Fibroblast of pulmonary artery (primary cell): ENCODE measurements around the gene PAX5.

ENCODE experiments used
- DNase-seq: peaks from one replicate; pipeline ENCODE4 v3.0.0-alpha.2; 2010; ENCODE audit warnings: low read depth
- H3K4me3 ChIP-seq: replicated peaks from 2 replicates; pipeline ENCODE4 v1.5.1; 2011; ENCODE audit warnings: low read depth, mild to moderate bottlenecking, control low read depth, low read length, moderate library complexity
- CTCF ChIP-seq: IDR thresholded peaks from 2 replicates; pipeline ENCODE4 v1.5.1; 2011; ENCODE audit warnings: mild to moderate bottlenecking, control low read depth, low read length, inconsistent platforms; ENCODE audit errors: missing control alignments

PAX5 gene

DNA sequence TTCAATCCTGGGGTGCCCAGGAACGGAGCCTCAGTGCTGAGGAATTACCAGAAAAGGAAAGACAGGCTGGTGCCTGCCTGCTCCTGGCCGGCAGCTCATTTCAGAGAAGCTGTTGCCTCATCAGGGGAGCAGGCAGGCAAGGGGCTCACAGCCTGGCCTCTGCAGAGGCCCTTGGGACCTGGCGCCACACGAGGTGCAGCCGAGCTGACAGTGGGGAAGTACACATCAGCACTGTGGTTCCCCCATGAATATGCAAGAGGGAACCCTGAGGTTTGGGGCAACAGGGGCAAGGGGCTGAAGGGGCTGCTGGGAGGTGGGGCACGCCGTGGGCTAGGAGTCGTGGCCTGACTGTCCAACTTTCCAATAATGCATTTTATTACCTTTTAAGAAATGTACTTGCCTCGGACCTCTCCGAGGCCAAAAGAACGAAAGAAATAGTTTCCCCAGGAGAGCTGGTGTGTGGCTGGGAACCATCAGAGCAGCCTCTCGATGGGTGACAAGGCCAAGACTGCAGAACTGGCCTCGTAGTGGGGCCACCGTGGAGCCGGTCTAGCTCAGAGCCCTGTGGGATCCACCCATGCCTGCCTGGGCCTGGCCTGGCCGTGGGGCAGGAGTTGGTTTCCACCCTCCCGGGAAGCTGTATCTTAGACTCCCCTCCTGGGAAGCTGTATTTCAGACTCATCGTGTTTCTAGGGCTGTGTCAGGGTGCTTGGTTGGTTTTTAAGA is 198.6 kb downstream of the PAX5 start:
- TF ChIP-seq CTCF, result no peak
- DNase-seq, result no peak
- no peak overlapping the region for H3K4me3 ChIP-seq

DNA sequence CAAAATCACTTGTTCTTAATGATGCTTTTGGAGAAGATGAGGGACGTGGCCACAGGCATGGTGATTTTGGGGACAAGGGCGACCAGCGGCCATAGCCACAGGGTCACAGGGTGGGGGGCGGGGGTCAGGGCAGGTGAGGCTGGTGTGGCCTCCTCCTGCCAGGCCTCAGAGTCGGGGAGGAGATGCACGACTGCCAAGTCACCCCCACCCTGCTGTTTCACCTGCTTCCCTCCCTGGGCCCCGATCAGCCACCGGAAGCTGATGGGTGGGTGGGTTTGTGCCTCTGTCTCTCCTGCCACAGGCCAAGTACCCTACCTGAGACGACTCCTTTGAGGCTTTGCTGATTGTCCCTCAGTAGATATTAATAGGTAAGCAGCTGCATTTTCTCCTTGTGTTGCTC is 199.3 kb downstream of the PAX5 start:
- DNase-seq, result no peak
- no peak for TF ChIP-seq CTCF
- H3K4me3 ChIP-seq, result no peak overlapping the region

DNA sequence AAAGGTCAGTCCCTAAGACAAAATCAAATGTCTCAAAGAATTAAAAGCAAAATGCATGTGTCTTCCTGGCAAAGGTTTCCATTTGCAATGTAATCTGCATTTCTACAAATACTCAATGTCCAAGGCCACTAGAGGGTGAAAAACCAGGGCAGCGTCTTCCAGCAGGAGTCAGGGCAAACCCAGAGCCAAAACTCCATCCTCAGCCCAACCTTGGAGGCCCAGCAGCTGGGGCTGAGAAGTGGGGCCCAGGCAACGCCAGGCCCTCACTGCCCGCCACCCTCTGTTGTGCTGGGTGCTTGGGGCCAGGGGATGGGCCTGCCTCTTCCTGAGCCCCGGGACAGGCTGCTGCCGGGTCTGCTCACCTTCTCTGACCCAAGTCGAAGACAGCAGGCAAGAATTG is 200.1 kb downstream of the PAX5 start:
- H3K4me3 ChIP-seq, result no peak overlapping the region

GRCh38 chr9:36832164-36832795 is 201.8 kb downstream of the PAX5 start:
- TF ChIP-seq CTCF, result no peak
- no peak overlapping the region for H3K4me3 ChIP-seq
- DNase-seq, result no peak

More for the DNA sequence above, 200.1 kb downstream of the PAX5 start:
- DNase-seq, result no peak
- TF ChIP-seq CTCF, result no peak

GRCh38 chr9:36831381-36832161 is 202.5 kb downstream of the PAX5 start:
- no peak for TF ChIP-seq CTCF
- no peak overlapping the region for H3K4me3 ChIP-seq
- DNase-seq, result no peak

DNA sequence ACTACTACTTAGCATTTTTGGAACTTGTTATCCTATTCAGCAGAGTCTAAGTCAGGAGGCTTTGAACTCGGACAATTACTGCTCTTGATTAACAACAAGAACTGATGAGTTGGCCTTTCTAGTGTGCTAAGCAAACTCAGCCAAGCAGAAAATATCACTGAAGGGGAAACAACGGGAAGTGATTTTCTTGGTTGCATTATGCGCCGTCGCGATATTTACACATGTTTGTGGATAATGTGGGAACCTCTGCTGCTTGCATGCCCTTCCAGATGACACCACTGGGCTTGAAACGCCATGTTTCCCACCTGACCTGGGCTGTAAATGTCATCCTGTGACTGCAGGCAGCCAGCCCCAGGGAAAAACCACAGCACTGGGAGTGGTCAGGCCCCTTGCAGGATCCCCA is 205.5 kb downstream of the PAX5 start:
- no peak for TF ChIP-seq CTCF
- no peak for DNase-seq
- H3K4me3 ChIP-seq, result no peak overlapping the region
